ENCODE data around the gene BRPF1.
A peak's percentile ranks its signal among the peaks of the same experiment; 100 is the strongest.

The BRPF1 gene

GRCh38 chr3:9697892-9698291 lies 33.6 kb upstream of the BRPF1 start:
- in situ Hi-C loops (cut with HindIII; ENCODE audit: low pct_ligation_motif_present, low pct_unique_long_range_greater_than_20kb, low sequenced_read_pairs) = no loop called here
- no peak for DNase-seq

DNA sequence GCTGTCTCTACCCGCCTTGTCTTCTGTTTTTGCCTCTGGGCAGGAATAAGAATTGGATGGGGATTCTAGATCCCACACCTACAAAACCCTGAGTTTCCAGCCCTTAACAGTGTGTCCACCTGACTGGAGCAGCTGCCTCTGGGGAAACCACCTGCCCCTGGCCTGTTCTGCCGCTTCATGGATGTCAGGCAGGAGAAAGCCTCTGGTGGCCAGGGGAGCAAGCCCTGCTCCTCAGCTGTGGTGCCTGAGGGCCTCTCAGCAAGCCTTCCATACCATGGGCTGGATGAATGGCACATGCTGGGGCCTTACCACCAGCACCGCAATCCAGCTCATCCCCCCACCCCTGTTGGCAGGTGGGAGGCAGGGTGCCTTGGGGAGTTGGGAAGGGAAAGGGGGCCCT lies 33.2 kb upstream of the BRPF1 start:
- DNase-seq = no peak
- in situ Hi-C loops (cut with HindIII; ENCODE audit: low pct_ligation_motif_present, low pct_unique_long_range_greater_than_20kb, low sequenced_read_pairs) = no loop called here

- in situ Hi-C loops (cut with HindIII; ENCODE audit: low pct_ligation_motif_present, low pct_unique_long_range_greater_than_20kb, low sequenced_read_pairs) = no loop called here
- DNase-seq = no peak
These were observed 31.0 kb upstream of the BRPF1 start for GRCh38 chr3:9700536-9700935.

DNA sequence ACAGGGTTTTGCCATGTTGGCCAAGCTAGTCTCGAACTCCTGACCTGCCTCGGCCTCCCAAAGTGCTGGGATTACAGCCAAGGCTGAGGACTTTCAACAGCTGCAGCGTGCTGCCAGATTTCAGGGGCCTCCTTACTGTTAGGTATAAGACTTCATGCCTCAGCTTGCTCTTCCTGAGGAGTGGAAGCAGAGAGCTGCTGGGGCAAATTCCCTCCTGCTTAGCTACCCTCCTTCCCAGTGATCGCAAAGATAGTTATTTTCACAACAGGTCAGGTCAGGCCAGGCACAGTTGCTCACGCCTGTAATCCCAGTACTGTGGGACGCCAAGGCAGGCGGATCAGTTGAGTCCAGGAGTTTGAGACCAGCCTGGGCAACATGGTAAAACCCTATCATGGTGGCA lies 30.5 kb upstream of the BRPF1 start:
- DNase-seq = no peak
- in situ Hi-C loops (cut with HindIII; ENCODE audit: low pct_ligation_motif_present, low pct_unique_long_range_greater_than_20kb, low sequenced_read_pairs) = no loop called here

DNA sequence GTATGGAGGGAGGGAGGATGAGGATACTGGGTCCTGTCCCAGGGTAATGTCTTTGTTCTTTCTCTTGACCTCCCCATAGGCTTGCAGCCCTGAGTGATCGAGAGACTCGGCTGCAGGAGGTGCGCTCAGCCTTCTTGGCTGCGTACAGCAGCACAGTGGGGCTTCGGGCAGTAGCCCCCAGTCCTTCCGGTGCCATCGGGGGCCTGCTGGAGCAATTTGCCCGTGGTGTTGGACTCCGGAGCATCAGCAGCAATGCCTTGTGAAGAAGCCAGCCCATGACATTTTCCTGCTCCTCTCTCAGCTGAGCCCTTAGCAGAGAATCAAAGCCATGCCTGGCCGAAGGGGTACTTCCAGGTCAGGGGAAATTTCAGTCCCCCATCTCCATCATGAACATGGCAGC lies 29.8 kb upstream of the BRPF1 start:
- in situ Hi-C loops (cut with HindIII; ENCODE audit: low pct_ligation_motif_present, low pct_unique_long_range_greater_than_20kb, low sequenced_read_pairs) = no loop called here
- DNase-seq = no peak

DNA sequence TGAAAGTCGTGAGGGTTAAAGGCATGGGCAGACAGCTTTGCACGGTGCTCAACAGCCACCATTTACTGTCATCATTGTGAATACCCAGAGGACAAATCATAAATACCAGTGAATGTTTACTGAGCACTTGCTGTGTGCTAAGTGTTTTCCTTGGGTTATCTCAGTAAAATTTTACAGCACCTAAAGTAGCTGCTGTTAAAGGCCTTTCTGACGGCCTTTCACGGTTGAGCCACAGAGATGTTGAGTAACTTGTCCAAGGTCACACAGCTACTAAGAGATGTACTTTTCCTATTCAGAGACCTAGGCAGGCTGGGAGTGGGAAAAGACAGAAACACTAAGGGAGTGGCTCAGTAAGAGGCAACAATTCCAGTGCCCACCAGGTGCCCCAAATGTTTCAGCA lies 28.3 kb upstream of the BRPF1 start:
- DNase-seq = no peak

DNA sequence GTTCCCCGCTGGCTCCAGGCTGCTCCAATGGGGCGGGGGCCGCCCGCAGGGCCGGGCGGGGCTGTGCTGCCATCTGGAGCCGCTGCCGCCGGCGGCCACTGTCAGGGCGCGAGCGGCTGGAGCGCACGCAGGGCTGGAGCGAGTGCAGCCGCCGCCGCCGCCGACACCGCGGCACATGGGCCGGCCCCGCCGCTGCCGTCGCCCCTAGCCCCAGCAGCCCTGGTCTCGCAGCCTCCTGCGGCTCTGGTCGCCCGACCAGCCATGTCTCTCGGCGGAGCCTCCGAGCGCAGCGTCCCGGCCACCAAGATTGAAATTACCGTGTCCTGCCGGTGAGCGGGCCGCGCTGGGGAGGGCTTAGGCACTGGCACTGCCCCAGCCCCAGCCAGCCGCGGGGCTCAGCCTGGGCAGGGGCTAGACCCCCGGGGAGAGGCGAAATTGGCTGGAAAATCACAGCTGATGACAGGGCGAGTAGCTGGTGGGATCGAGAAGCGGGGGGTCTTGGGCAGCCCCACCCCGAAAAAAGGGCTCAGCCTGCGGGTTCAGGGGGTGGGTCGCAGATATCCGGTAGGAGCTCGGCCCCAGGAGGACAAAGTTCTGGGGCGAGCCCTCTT lies 27.7 kb upstream of the BRPF1 start, which contains the start of gene CPNE9:
TSS of gene CPNE9 (plus strand) at position 98 of the 611 bp plus-strand sequence. CDS start at position 262, 164 bp downstream.
- DNase-seq = no peak
- in situ Hi-C loops (cut with HindIII; ENCODE audit: low pct_ligation_motif_present, low pct_unique_long_range_greater_than_20kb, low sequenced_read_pairs) = no loop called here

More for the DNA sequence above, 28.3 kb upstream of the BRPF1 start:
- in situ Hi-C loops (cut with HindIII; ENCODE audit: low pct_ligation_motif_present, low pct_unique_long_range_greater_than_20kb, low sequenced_read_pairs) = no loop called here

DNA sequence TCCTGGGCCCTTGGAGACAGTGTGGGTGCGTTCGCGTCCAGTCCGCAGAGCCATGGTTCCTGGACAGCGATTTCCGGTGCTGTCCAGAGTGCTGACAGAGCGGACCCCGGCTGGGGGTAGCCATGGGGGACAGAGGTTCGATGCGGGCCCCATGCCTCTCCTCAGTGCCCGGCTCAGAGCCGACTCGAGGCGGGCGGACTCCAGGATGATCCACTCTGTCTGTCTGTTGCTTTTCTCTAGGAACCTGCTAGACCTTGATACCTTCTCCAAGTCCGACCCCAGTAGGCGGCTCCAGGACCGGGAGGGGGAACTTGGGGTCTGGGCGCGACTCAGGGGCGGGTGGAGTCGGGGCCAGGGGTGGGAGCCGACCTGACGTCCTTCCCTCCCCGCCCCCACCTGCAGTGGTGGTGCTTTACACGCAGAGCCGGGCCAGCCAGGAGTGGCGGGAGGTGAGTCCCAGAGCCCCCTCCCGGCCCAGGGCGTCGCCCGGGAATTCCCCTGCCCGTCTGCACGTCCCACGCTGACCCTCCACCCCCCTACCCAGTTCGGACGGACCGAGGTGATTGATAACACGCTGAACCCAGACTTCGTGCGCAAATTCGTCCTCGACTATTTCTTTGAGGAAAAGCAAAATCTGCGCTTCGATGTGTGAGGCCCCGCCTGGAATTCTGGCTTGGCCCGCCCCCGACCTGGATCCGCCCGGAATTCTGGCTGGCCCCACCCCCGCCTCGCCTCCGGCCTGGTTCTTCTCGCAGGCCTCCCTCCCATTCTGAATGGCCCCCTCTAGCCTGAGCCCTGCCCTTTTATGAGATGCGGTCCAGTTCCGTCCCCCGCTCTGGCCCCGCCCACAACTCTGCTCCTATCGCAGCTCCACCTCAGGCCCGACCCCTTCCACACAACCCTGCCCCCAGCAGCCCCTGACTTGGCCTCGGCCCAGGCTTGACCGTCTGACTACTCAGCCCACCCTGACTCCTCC lies 26.9 kb upstream of the BRPF1 start:
- DNase-seq = peak; percentile 48
- in situ Hi-C loops (cut with HindIII; ENCODE audit: low pct_ligation_motif_present, low pct_unique_long_range_greater_than_20kb, low sequenced_read_pairs) = no loop called here

DNA sequence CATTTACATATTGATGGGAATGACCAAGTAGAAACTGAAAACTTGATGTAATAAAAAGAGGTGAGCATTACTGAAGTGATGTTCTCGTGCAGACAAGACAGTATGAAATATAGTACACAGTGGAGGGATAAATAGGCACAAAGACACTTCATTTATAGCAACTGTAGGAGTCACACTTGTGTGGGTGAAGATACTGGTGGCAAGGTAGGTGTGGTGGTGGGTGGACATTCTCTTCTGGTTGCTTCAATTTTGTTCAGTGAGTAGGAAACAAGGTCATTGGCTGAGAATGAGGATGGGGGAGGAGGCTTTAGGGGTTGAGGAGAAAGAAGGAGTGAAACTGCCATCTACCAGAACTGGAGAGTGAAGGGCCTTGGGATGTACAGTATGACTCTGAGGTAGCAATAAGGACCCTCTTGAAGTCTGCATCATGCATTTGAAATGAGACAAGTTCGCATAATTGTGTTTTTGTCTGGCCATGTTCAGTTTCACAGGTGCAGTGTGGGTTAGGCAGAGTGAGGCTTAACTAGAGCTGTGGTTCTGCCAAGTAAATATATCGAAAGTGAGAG lies 21.3 kb upstream of the BRPF1 start:
- no peak for DNase-seq
- in situ Hi-C loops (cut with HindIII; ENCODE audit: low pct_ligation_motif_present, low pct_unique_long_range_greater_than_20kb, low sequenced_read_pairs) = no loop called here

DNA sequence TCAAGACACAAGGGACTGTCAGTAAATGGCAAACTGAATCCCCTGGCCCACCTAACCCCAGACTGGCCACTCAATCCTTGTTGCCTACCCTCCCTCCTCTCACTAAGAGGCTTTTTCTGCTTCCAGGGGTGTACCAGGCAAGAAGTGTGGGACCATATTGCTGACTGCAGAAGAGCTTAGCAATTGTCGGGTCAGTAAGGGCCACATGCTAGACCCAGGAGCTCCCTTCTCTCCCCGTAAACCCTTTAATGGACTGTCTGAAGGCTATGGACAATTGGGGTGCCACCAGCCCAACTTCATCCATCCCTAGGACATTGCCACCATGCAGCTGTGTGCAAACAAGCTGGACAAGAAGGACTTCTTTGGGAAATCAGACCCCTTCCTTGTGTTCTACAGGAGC lies 19.1 kb upstream of the BRPF1 start:
- no peak for DNase-seq
- in situ Hi-C loops (cut with HindIII; ENCODE audit: low pct_ligation_motif_present, low pct_unique_long_range_greater_than_20kb, low sequenced_read_pairs) = no loop called here

DNA sequence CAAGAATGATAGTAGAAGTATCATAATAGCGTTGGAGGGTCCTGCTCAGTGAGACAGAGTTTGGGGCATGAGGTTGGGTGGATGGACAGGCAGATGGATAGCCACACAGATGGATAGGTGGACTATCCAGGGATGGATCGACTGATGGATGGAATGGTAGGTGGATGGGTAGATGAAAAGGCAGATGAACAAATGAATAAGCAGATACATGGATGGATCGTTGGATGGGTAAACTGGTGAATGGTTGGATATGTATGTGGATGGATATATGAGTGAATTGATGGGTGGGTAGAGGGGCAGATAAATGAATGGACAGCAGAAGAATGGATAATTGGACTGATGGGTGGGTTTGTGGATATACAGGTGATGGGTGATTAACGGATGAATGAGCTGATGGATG lies 18.4 kb upstream of the BRPF1 start:
- no peak for DNase-seq
- in situ Hi-C loops (cut with HindIII; ENCODE audit: low pct_ligation_motif_present, low pct_unique_long_range_greater_than_20kb, low sequenced_read_pairs) = no loop called here

- DNase-seq = no peak
- in situ Hi-C loops (cut with HindIII; ENCODE audit: low pct_ligation_motif_present, low pct_unique_long_range_greater_than_20kb, low sequenced_read_pairs) = no loop called here
These were observed 16.4 kb upstream of the BRPF1 start for GRCh38 chr3:9715136-9715535.

DNA sequence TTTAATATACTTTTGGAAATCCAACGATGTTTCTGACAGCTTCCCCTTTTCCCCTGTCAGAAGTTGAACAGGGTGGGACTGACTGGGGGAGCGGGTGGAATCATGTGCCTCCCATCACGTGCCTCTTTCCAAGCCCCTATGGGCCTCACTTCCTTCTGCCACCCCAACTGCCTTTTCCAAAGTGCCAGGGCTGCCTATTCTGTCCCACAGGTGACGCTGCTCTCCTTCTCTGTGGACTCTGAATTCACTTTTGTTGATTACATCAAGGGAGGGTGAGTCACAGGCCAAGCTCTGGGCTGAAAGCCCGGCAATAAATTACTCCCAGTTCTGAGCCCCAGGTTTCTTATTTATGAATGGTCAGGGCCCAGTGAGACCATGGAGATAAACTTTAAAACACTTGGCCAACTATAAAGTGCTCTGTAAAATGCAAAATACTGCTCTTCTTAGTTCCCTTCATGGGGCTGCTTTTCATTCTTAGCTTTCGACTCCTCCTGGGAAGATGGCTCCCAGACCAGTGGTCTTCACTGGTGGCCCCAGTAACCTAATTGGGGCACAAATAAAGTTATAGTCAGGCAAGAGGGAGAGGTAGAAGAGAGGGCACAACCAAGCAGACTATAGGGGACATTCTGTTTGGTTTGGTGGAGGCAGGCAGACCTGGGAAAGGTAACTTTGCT lies 15.6 kb upstream of the BRPF1 start:
- peak; percentile 91 for DNase-seq
- in situ Hi-C loops (cut with HindIII; ENCODE audit: low pct_ligation_motif_present, low pct_unique_long_range_greater_than_20kb, low sequenced_read_pairs) = no loop called here

DNA sequence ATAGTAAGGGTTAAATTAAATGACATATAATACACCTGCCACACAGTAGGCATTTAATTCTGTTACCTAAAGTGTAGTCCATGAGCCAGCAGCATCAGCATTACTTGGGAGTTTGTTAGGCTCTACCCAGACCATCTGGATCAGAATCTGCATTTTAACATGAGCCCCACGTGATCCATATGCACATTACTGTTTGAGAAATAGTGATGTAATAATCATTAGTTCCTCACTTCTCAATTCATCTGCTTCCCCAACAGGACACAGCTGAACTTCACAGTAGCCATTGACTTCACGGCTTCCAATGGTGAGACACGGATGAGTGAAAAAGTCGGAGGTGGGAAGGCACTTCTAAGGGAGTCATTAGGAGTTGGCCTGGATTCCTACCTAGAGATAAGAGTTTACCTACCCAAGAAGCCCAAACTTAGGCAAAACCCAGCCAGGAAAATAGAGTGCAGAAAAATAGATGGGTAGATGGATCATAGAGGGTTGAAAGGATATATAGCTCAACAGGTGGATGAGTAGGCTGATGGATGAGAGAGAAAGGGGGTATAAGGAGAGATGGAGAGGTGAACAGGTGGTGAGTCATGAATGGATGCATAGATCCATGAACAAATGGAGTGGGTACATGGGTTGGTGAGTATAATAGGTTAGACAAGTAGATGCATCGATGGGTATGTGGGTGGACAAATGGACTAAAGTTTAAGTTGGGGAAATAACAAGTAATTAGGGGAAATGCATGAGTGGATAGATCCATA lies 14.6 kb upstream of the BRPF1 start:
- no peak for DNase-seq
- in situ Hi-C loops (cut with HindIII; ENCODE audit: low pct_ligation_motif_present, low pct_unique_long_range_greater_than_20kb, low sequenced_read_pairs) = no loop called here

GRCh38 chr3:9717563-9717962 lies 14.0 kb upstream of the BRPF1 start:
- DNase-seq = no peak
- in situ Hi-C loops (cut with HindIII; ENCODE audit: low pct_ligation_motif_present, low pct_unique_long_range_greater_than_20kb, low sequenced_read_pairs) = no loop called here

GRCh38 chr3:9718118-9718517 lies 13.4 kb upstream of the BRPF1 start:
- no peak for DNase-seq
- in situ Hi-C loops (cut with HindIII; ENCODE audit: low pct_ligation_motif_present, low pct_unique_long_range_greater_than_20kb, low sequenced_read_pairs) = no loop called here

- peak; percentile 42 for DNase-seq
- in situ Hi-C loops (cut with HindIII; ENCODE audit: low pct_ligation_motif_present, low pct_unique_long_range_greater_than_20kb, low sequenced_read_pairs) = no loop called here
These were observed 10.4 kb upstream of the BRPF1 start for GRCh38 chr3:9721015-9721699.

DNA sequence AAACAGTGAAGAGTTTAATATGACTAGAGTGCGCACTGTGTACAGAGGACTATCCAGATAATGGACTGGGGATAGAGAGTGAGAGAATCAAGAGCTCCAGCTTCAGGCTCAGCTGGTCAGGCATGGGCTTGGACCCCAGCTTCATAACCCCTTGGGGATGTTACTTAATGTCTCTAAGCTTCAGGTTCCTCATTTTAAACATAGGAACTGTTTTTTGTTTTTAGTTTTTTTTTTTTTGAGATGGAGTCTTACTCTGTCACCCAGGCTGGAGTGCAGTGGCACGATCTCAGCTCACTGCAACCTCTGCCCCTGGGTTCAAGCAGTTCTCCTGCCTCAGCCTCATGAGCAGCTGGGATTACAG lies 9.9 kb upstream of the BRPF1 start:
- no peak for DNase-seq
- in situ Hi-C loops (cut with HindIII; ENCODE audit: low pct_ligation_motif_present, low pct_unique_long_range_greater_than_20kb, low sequenced_read_pairs) = no loop called here
